ENCODE results near the gene STK32C.

Gene STK32C

GRCh38 chr10:132169766-132170560, 137.8 kb downstream of the STK32C start:
- H4K20me1 ChIP-seq, result peaks cover 25% of the 10 kb centered on the region
- H3K27me3 ChIP-seq, result no peaks in the 10 kb centered on the region
- H3K36me3 ChIP-seq, result no peaks in the 10 kb centered on the region
- H3K4me2 ChIP-seq, result peak overlapping the region; percentile 92
- H3K9me3 ChIP-seq, result no peaks in the 10 kb centered on the region
- no peak overlapping the region for H3K9ac ChIP-seq
- peaks cover 68% of the 10 kb centered on the region for H3K4me1 ChIP-seq
- TF ChIP-seq Cebpa-rat (IDR thresholded peaks at IDR 0.05), result no peak
- H3K4me3 ChIP-seq, result no peak overlapping the region
- no peak overlapping the region for H3K27ac ChIP-seq

GRCh38 chr10:132169031-132169765, 138.6 kb downstream of the STK32C start:
- Histone ChIP-seq H3K27me3 (no peaks in the 10 kb centered on the region), H3K4me2 (peak overlapping the region; percentile 92), H3K4me3 (no peak overlapping the region), H3K27ac (no peak overlapping the region), H3K36me3 (no peaks in the 10 kb centered on the region), H3K9ac (no peak overlapping the region), H3K4me1 (peaks cover 75% of the 10 kb centered on the region), H4K20me1 (peaks cover 25% of the 10 kb centered on the region), H3K9me3 (no peaks in the 10 kb centered on the region)
- no peak for TF ChIP-seq Cebpa-rat (IDR thresholded peaks at IDR 0.05)

- Histone ChIP-seq H4K20me1 (peaks cover 25% of the 10 kb centered on the region), H3K27me3 (no peaks in the 10 kb centered on the region), H3K27ac (no peak overlapping the region), H3K9ac (no peak overlapping the region), H3K4me1 (peaks cover 81% of the 10 kb centered on the region), H3K4me3 (no peak overlapping the region), H3K9me3 (no peaks in the 10 kb centered on the region), H3K4me2 (0 out of 2 replicates have a peak overlapping the region, but pooled peaks have one; percentile 92), H3K36me3 (no peaks in the 10 kb centered on the region)
- TF ChIP-seq Cebpa-rat (IDR thresholded peaks at IDR 0.05), result no peak
These were observed 139.1 kb downstream of the STK32C start for GRCh38 chr10:132168571-132169030.

- no peak overlapping the region for H3K4me2 ChIP-seq
- no peaks in the 10 kb centered on the region for H3K9me3 ChIP-seq
- no peak overlapping the region for H3K27ac ChIP-seq
- no peaks in the 10 kb centered on the region for H3K27me3 ChIP-seq
- no peak for TF ChIP-seq Cebpa-rat (IDR thresholded peaks at IDR 0.05)
- no peaks in the 10 kb centered on the region for H3K36me3 ChIP-seq
- no peak overlapping the region for H3K9ac ChIP-seq
- H3K4me3 ChIP-seq, result no peak overlapping the region
- peaks cover 87% of the 10 kb centered on the region for H3K4me1 ChIP-seq
- H4K20me1 ChIP-seq, result peaks cover 25% of the 10 kb centered on the region
These were observed 139.8 kb downstream of the STK32C start for GRCh38 chr10:132167976-132168375.

- H3K4me1 ChIP-seq, result peaks cover 88% of the 10 kb centered on the region
- peak overlapping the region; percentile 85 for H3K4me2 ChIP-seq
- H3K9ac ChIP-seq, result 0 out of 2 replicates have a peak overlapping the region, but pooled peaks have one; percentile 40
- TF ChIP-seq Cebpa-rat (IDR thresholded peaks at IDR 0.05), result no peak
- H3K27me3 ChIP-seq, result no peaks in the 10 kb centered on the region
- no peak overlapping the region for H3K27ac ChIP-seq
- no peak overlapping the region for H3K4me3 ChIP-seq
- H4K20me1 ChIP-seq, result peaks cover 24% of the 10 kb centered on the region
- no peaks in the 10 kb centered on the region for H3K9me3 ChIP-seq
- no peaks in the 10 kb centered on the region for H3K36me3 ChIP-seq
These were observed 140.6 kb downstream of the STK32C start for GRCh38 chr10:132167041-132167674.

- Histone ChIP-seq H3K36me3 (no peaks in the 10 kb centered on the region), H3K9me3 (no peaks in the 10 kb centered on the region), H3K4me1 (peaks cover 87% of the 10 kb centered on the region), H3K4me2 (peak overlapping the region; percentile 85), H3K27me3 (no peaks in the 10 kb centered on the region), H3K9ac (peak overlapping the region; percentile 40; the same call in 1 of the 2 replicates), H3K27ac (no peak overlapping the region), H3K4me3 (no peak overlapping the region), H4K20me1 (peaks cover 16% of the 10 kb centered on the region)
- no peak for TF ChIP-seq Cebpa-rat (IDR thresholded peaks at IDR 0.05)
These were observed 141.4 kb downstream of the STK32C start for GRCh38 chr10:132166216-132166950.

- H3K9ac ChIP-seq, result no peak overlapping the region
- H3K4me2 ChIP-seq, result peak overlapping the region; percentile 85
- H3K36me3 ChIP-seq, result no peaks in the 10 kb centered on the region
- H3K9me3 ChIP-seq, result no peaks in the 10 kb centered on the region
- peaks cover 7% of the 10 kb centered on the region for H4K20me1 ChIP-seq
- TF ChIP-seq Cebpa-rat (IDR thresholded peaks at IDR 0.05), result no peak
- no peak overlapping the region for H3K27ac ChIP-seq
- peaks cover 78% of the 10 kb centered on the region for H3K4me1 ChIP-seq
- H3K27me3 ChIP-seq, result no peaks in the 10 kb centered on the region
- no peak overlapping the region for H3K4me3 ChIP-seq
These were observed 142.3 kb downstream of the STK32C start for GRCh38 chr10:132165416-132165980.

- H3K4me2 ChIP-seq, result peak overlapping the region; percentile 85
- no peak overlapping the region for H3K9ac ChIP-seq
- no peaks in the 10 kb centered on the region for H3K36me3 ChIP-seq
- H3K27me3 ChIP-seq, result no peaks in the 10 kb centered on the region
- no peak for TF ChIP-seq Cebpa-rat (IDR thresholded peaks at IDR 0.05)
- no peak overlapping the region for H3K27ac ChIP-seq
- H4K20me1 ChIP-seq, result 0 out of 2 replicates have a peak, but pooled peaks cover under 1% of the 10 kb centered on the region
- H3K4me1 ChIP-seq, result peaks cover 71% of the 10 kb centered on the region
- H3K9me3 ChIP-seq, result no peaks in the 10 kb centered on the region
- no peak overlapping the region for H3K4me3 ChIP-seq
These were observed 142.9 kb downstream of the STK32C start for GRCh38 chr10:132164761-132165278.
